Sigmoid colon (tissue), 7 donors: ENCODE data around the gene DDX18. TPM values are rescaled to one million over a fixed set of nuclear protein-coding genes. Genes with fewer than 3 reads are reported as not detected.

ENCODE experiments used
- DNase-seq: peaks from one replicate; pipeline ENCODE4 v3.0.0-alpha.2; 2019
- H3K27ac ChIP-seq, 4 donors: fragments of 200-600 bp; sonication (generic); one replicate each; pipeline ENCODE4 v1.5.1; 2016 to 2019; ENCODE audit warnings: mild to moderate bottlenecking in 1 of 4
- H3K27me3 ChIP-seq, 3 donors: fragments of 200-600 bp; sonication (generic); one replicate each; pipeline ENCODE4 v1.5.1; 2019; ENCODE audit warnings: mild to moderate bottlenecking in 1 of 3
- H3K36me3 ChIP-seq, 4 donors: fragments of 200-600 bp; sonication (generic); one replicate each; pipeline ENCODE4 v1.5.1; 2016 to 2019
- H3K4me1 ChIP-seq, 4 donors: fragments of 200-600 bp; sonication (generic); one replicate each; pipeline ENCODE4 v1.5.1; 2017 to 2019
- H3K4me3 ChIP-seq, 4 donors: fragments of 200-600 bp; sonication (generic); one replicate each; pipeline ENCODE4 v1.5.1; 2017 to 2019; ENCODE audit warnings: mild to moderate bottlenecking in 2 of 4, moderate library complexity in 1 of 4
- H3K9me3 ChIP-seq, 4 donors: fragments of 200-600 bp in 3 of 4; sonication (generic) in 3 of 4; one replicate each; pipeline versions ENCODE4 v1.5.1 to v1.6.1; 2013 to 2019
- EP300 ChIP-seq, 4 donors: sonication (generic); formaldehyde crosslinking; IDR thresholded peaks; one replicate each; pipeline ENCODE4 v1.6.1; 2017; ENCODE audit warnings: antibody characterized with exemption in 4 of 4
- POLR2A ChIP-seq, 2 donors: fragments of 450-650 bp; IDR thresholded peaks; one replicate each; pipeline ENCODE4 v1.6.1; 2016; ENCODE audit warnings: antibody characterized with exemption in 2 of 2, mild to moderate bottlenecking in 2 of 2, moderate library complexity in 2 of 2
- POLR2AphosphoS5 ChIP-seq, 4 donors: sonication (generic); formaldehyde crosslinking; IDR thresholded peaks; one replicate each; pipeline ENCODE4 v1.6.1; 2017; ENCODE audit warnings: antibody characterized with exemption in 4 of 4
- WGBS, 2 donors: extraction: QIAGEN DNeasy Blood & Tissue Kit; methylation state at CpG; one replicate each; pipeline ENCODE4 v1.1.7; 2013; 5-methylcytosine and 5-hydroxymethylcytosine counted together
- intact Hi-C: fragments of 100-400 bp; cut with DNase I; formaldehyde crosslinking; loops from one replicate; pipeline ENCODE4 v1.15.1; 2023
- polyA plus RNA-seq, 3 donors: library from polyadenylated mRNA; stranded (reverse); fragments of 200-250 nt; gene quantifications; one replicate each; pipeline ENCODE4 v1.2.3, GENCODE V29; 2013
- total RNA-seq, 4 donors: library from RNA; depleted of rRNA; stranded (reverse); fragments of >200 nt; gene quantifications; one replicate each; pipeline ENCODE4 v1.1.0, GENCODE V29; 2016
- TF ChIP-seq, protein P1 (sequence below), 4 experiments: fragments of 450-650 bp in 3 of 4; fragments of 200-600 bp in 1 of 4; IDR thresholded peaks; one replicate each; pipeline ENCODE4 v1.5.1; 2016 to 2019; ENCODE audit warnings: antibody characterized with exemption in 4 of 4, mild to moderate bottlenecking in 3 of 4, moderate library complexity in 2 of 4
- donor health status: healthy with polysubstance abuse.
- donor health status: Bipolar disorder and iron deficiency.
- donor health status: healthy.

The DDX18 gene
- total and polyA plus RNA-seq, 7 donors: 18.0 to 41.0 (median 33.0) TPM

DNA sequence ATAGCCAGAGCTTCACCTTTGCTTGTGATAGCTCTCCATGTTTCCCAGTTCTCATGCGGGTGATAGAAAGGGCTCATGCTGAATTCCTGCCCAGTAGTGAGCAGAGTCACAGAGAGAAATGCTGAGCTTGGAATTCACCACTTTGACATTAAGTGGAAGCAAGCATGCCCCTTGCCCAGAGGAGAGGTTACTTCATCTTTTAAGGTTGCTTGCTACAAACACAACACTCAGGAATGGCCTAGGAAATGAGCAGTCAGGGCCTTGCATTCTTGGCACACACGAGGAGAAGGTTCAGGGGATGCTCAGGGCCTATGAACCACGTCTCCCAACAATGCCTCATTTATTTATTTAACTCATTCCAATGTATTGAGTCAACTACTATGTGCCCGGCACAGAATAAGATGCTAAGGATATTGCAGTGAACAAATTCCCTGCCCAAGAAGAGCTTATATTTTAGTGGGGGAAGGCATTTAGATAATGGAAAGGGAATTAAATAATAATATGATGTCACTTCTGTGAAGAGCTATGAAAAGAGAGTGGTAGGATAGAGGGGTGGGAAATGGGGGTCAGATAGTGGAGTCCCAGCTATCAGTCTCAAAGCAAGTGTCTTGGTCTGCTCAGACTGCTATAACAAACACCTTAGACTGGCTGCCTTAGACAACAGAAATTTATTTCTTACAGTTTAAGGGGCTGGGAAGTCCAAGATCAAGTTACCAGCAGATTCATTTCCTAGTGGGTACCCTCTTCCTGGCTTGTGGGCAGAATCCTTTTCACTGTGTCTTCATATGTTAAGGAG is 42.1 kb downstream of the DDX18 start:
- no peaks in the 10 kb centered on the region for H3K9me3 ChIP-seq
- 45 to 51% methylated on average over 4 of the region's 4 CpGs for WGBS, 2 donors
- H3K4me1 ChIP-seq: peaks cover 0 to 6% (median 0%) of the 10 kb centered on the region in 4 donors
- intact Hi-C loops: no loop called here
- no peaks in the 10 kb centered on the region for H3K36me3 ChIP-seq
- H3K27ac ChIP-seq: no peak overlapping the region
- no peak overlapping the region for H3K4me3 ChIP-seq
- H3K27me3 ChIP-seq: peaks cover 0 to 31% (median 17%) of the 10 kb centered on the region in 3 donors
- TF ChIP-seq POLR2A (IDR thresholded peaks at IDR 0.05): no peak
- TF ChIP-seq POLR2AphosphoS5 (IDR thresholded peaks at IDR 0.05): no peak
- TF ChIP-seq, protein P1, sequence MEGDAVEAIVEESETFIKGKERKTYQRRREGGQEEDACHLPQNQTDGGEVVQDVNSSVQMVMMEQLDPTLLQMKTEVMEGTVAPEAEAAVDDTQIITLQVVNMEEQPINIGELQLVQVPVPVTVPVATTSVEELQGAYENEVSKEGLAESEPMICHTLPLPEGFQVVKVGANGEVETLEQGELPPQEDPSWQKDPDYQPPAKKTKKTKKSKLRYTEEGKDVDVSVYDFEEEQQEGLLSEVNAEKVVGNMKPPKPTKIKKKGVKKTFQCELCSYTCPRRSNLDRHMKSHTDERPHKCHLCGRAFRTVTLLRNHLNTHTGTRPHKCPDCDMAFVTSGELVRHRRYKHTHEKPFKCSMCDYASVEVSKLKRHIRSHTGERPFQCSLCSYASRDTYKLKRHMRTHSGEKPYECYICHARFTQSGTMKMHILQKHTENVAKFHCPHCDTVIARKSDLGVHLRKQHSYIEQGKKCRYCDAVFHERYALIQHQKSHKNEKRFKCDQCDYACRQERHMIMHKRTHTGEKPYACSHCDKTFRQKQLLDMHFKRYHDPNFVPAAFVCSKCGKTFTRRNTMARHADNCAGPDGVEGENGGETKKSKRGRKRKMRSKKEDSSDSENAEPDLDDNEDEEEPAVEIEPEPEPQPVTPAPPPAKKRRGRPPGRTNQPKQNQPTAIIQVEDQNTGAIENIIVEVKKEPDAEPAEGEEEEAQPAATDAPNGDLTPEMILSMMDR (IDR thresholded peaks at IDR 0.05): no peak
- no peak for TF ChIP-seq EP300 (IDR thresholded peaks at IDR 0.05)
- no peak for DNase-seq

DNA sequence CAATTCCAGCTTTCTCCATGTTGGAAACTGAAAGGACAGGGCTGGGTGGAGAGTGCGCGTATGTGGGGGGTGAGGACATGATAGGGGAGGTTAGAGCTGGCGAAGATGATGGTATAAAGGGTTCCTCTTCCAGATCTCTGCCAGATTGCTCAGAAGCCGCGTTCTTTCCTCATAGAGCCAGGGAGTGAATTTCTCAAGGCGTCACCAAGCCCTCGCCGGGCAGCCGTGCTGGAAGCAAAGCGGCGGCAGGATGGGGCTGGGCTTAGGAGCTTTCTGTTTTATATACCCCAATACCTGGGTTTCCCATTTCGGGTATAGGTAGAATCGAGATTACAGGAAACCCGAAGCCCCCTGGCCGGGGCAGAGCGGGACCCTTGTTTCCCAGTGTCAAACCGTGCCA is 43.8 kb downstream of the DDX18 start:
- no peak overlapping the region for H3K27ac ChIP-seq
- no peak for DNase-seq
- no peaks in the 10 kb centered on the region for H3K36me3 ChIP-seq
- peaks cover 0 to 6% (median 0%) of the 10 kb centered on the region in 4 donors for H3K4me1 ChIP-seq
- H3K9me3 ChIP-seq: peaks cover 0 to 4% (median 0%) of the 10 kb centered on the region in 4 donors
- peaks cover 0 to 35% (median 17%) of the 10 kb centered on the region in 3 donors for H3K27me3 ChIP-seq
- intact Hi-C loops: no loop called here
- WGBS, 2 donors: 78 to 80% methylated on average over 17 of the region's 17 CpGs
- no peak overlapping the region for H3K4me3 ChIP-seq
- TF ChIP-seq POLR2A (IDR thresholded peaks at IDR 0.05) (no peak), POLR2AphosphoS5 (IDR thresholded peaks at IDR 0.05) (no peak), EP300 (IDR thresholded peaks at IDR 0.05) (no peak)
- TF ChIP-seq, protein P1 (IDR thresholded peaks at IDR 0.05): no peak

DNA sequence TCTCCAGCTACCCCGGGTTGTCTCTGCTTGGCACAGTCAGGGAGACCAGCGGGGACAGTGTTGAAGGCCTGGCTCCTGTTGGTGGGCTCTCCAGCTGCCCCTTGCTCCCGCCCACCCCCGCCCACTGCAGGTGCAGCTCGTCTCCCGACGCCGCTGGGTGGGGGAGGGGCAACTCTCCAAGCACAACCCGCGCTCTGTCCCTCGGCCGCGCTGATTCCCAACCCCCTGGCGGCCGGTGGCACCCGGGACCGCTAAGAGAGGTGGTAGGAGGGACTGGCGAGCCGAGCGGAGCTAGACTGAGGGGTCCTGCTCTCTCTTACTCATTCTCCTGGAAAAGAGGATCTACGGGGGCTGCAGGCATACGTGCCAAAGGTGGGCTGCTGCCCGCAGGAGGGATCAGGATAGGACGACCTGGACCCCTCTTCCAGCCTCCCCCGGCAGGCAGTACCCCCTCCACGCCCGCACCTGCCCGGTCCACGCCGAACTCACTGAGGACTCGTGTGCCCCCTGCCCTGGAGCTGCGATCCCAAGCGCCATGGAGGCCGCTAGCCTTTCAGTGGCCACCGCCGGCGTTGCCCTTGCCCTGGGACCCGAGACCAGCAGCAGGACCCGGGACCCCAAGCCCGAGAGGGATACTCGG is 44.5 kb downstream of the DDX18 start:
- H3K9me3 ChIP-seq: peaks cover 0 to 4% (median 0%) of the 10 kb centered on the region in 4 donors
- peaks cover 0 to 6% (median 0%) of the 10 kb centered on the region in 4 donors for H3K4me1 ChIP-seq
- TF ChIP-seq POLR2AphosphoS5 (IDR thresholded peaks at IDR 0.05) (no peak), POLR2A (IDR thresholded peaks at IDR 0.05) (no peak), EP300 (IDR thresholded peaks at IDR 0.05) (no peak)
- TF ChIP-seq, protein P1 (IDR thresholded peaks at IDR 0.05): no peak
- peaks cover 0 to 35% (median 17%) of the 10 kb centered on the region in 3 donors for H3K27me3 ChIP-seq
- H3K4me3 ChIP-seq: no peak overlapping the region
- no peak for DNase-seq
- H3K27ac ChIP-seq: no peak overlapping the region
- intact Hi-C loops: no loop called here
- 71 to 76% methylated on average over 41 of the region's 41 CpGs for WGBS, 2 donors
- no peaks in the 10 kb centered on the region for H3K36me3 ChIP-seq

DNA sequence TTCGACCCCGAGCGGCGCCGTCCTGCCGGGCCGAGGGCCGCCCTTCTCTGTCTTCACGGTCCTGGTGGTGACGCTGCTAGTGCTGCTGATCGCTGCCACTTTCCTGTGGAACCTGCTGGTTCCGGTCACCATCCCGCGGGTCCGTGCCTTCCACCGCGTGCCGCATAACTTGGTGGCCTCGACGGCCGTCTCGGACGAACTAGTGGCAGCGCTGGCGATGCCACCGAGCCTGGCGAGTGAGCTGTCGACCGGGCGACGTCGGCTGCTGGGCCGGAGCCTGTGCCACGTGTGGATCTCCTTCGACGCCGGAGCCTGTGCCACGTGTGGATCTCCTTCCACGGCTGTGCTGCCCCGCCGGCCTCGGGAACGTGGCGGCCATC is 45.0 kb downstream of the DDX18 start:
- H3K27me3 ChIP-seq: peaks cover 0 to 35% (median 17%) of the 10 kb centered on the region in 3 donors
- WGBS, 2 donors: 76 to 89% methylated on average over 44 of the region's 44 CpGs
- no peaks in the 10 kb centered on the region for H3K36me3 ChIP-seq
- DNase-seq: no peak
- H3K9me3 ChIP-seq: peaks cover 0 to 4% (median 0%) of the 10 kb centered on the region in 4 donors
- TF ChIP-seq POLR2A (IDR thresholded peaks at IDR 0.05) (no peak), EP300 (IDR thresholded peaks at IDR 0.05) (no peak), POLR2AphosphoS5 (IDR thresholded peaks at IDR 0.05) (no peak)
- TF ChIP-seq, protein P1 (IDR thresholded peaks at IDR 0.05): no peak
- intact Hi-C loops: no loop called here
- no peak overlapping the region for H3K27ac ChIP-seq
- H3K4me1 ChIP-seq: peaks cover 0 to 6% (median 0%) of the 10 kb centered on the region in 4 donors
- peak overlapping the region in 1 of 4 donors; percentile 30 for H3K4me3 ChIP-seq
